ENCODE results near the gene ILF3.

- TF ChIP-seq CREB1 (IDR thresholded peaks at IDR 0.05; ENCODE audit: low read depth) (no peak), CTCF (IDR thresholded peaks at IDR 0.05 in 2 of 3, conservative IDR thresholded peaks at IDR 0.05 in 1 of 3; ENCODE audit: control insufficient read depth in 2 of 3, extremely low read depth in 1 of 3, insufficient read depth in 1 of 3, low read depth in 3 of 3, low read length in 3 of 3) (no peak), SUZ12 (IDR thresholded peaks at IDR 0.05; ENCODE audit: unreplicated experiment) (no peak), CHD2 (IDR thresholded peaks at IDR 0.05; ENCODE audit: borderline replicate concordance, low read depth, low read length) (no peak), MAX (IDR thresholded peaks at IDR 0.05; ENCODE audit: low read depth, low read length) (no peak), RCOR1 (conservative IDR thresholded peaks at IDR 0.05; ENCODE audit: low read depth, low read length) (no peak), EP300 (IDR thresholded peaks at IDR 0.05; ENCODE audit: borderline replicate concordance in 1 of 2, control insufficient read depth in 1 of 2, low read depth in 2 of 2, low read length in 2 of 2) (no peak), KDM1A (IDR thresholded peaks at IDR 0.05; ENCODE audit: borderline replicate concordance) (no peak), EZH2 (IDR thresholded peaks at IDR 0.05; ENCODE audit: borderline replicate concordance, control insufficient read depth, low read depth, low read length) (no peak), NKRF (conservative IDR thresholded peaks at IDR 0.05) (no peak), TAF1 (IDR thresholded peaks at IDR 0.05; ENCODE audit: borderline replicate concordance, low read depth, low read length) (no peak)
Measured at GRCh38 chr19:10726268-10726667, 72.1 kb downstream of the ILF3 start.
